ENCODE results near the gene BLID.

DNA sequence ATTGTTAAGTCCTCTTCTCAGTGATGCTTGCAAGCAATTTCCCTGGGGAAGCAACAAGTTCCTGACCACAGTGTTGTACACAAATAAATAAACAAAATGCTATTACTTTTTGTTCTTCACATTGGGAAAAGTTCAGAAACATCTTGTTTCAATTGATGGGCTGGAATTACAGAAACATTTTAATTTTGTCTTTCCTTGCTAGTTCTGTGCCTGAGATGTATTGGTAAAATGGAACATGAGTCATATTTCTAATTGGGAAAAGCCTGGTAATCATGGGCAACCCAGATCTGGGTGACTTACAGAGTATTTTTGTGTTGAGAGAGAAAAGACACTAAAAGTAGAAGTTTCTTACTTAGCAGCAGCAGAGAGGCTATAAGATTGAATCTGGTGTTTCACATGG, 576 bp upstream of the BLID start:
- TF ChIP-seq POLR2A (IDR thresholded peaks at IDR 0.05) (no peak), EP300 (IDR thresholded peaks at IDR 0.05) (no peak)
- TF ChIP-seq, protein P1, sequence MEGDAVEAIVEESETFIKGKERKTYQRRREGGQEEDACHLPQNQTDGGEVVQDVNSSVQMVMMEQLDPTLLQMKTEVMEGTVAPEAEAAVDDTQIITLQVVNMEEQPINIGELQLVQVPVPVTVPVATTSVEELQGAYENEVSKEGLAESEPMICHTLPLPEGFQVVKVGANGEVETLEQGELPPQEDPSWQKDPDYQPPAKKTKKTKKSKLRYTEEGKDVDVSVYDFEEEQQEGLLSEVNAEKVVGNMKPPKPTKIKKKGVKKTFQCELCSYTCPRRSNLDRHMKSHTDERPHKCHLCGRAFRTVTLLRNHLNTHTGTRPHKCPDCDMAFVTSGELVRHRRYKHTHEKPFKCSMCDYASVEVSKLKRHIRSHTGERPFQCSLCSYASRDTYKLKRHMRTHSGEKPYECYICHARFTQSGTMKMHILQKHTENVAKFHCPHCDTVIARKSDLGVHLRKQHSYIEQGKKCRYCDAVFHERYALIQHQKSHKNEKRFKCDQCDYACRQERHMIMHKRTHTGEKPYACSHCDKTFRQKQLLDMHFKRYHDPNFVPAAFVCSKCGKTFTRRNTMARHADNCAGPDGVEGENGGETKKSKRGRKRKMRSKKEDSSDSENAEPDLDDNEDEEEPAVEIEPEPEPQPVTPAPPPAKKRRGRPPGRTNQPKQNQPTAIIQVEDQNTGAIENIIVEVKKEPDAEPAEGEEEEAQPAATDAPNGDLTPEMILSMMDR (IDR thresholded peaks at IDR 0.05) = no peak
